GM12864 (cell line): ENCODE results near the gene C10orf143.
"Not testable (repeated sequence)": the region's sequence is repeated elsewhere in the genome, so short reads cannot be mapped to it uniquely, and the experiment has no call there.

Source experiments
- DNase-seq: peaks from one replicate; pipeline ENCODE4 v3.0.0-alpha.2; 2011; ENCODE audit warnings: low read depth
- H3K4me3 ChIP-seq: 2 replicates; pipeline ENCODE4 v1.5.1; 2011; ENCODE audit warnings: mild to moderate bottlenecking, low read depth, low read length, control low read depth
- CTCF ChIP-seq: IDR thresholded peaks from 2 replicates; pipeline ENCODE4 v1.5.1; 2011; ENCODE audit warnings: low read depth, mild to moderate bottlenecking, moderate library complexity, low read length, control low read depth, inconsistent platforms; ENCODE audit errors: missing control alignments

Gene C10orf143

DNA sequence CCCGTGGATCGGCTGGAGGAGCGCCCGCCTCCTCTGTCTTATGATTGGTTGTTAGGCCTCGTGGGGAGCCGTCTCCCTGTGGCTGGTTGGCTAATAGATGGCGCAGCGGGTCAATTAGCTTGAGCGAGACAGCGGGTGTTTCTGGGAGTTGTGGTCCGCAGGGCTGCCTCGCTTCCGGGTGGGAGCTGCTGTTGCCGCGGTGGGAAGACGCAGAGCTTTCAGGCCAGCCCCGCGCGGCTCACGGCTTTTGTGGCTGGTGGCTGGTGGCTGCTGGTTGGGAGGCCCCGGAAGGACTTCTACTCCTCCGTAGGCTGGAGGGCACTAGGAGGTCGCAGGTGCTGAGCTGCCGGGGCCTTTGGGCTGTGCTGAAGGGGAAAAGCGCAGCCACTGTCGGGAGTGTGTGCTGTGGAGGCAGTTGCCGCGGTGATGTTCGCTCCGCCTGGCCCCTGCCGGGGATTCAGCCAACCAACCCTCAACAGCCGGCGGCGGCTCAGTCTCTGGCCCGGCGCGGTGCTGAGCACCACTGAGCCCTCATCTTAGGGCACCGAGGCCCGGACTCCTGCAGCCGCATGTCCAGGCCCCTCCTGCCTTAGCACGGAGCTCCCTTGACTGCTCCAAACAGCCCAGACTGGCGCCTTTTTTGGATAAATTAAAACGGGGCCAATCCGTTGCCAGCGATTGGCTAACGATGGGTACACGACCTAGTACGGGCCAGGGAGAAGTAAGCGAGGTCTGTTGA lies 652 bp upstream of the C10orf143 start:
- peak overlapping the region; percentile 82 for H3K4me3 ChIP-seq
- peak; percentile 94 for DNase-seq
- no peak for TF ChIP-seq CTCF

DNA sequence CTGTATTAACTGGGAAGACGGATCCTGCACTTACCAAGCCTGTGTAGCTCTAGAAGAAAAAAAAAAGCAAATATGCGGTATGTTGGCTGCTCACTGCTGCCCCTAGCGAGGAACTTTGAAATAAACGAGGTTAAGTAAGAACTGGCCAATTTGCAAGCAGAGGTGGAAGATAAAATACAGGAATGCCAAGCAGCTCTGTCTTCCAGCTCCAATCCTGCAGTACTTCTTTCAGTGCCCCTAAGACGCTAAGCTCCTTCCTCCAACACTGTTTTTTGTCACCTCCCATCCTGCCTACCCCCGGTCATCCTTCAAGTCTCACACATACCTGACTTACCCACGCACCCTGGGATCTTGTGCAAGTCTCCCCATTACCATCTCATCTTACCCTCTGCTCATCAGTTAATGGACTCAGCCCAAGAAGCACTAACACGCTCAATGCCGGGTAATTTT lies 809 bp downstream of the C10orf143 start:
- H3K4me3 ChIP-seq: peak overlapping the region; percentile 82
- TF ChIP-seq CTCF: peak; percentile 81
- peak; percentile 53 for DNase-seq

- peak overlapping the region; percentile 82 for H3K4me3 ChIP-seq
- DNase-seq: no peak
- TF ChIP-seq CTCF: no peak
Measured at GRCh38 chr10:130108934-130109604, 1.6 kb downstream of the C10orf143 start.

GRCh38 chr10:130108146-130108545 lies 2.5 kb downstream of the C10orf143 start:
- H3K4me3 ChIP-seq, DNase-seq: not testable (repeated sequence)

DNA sequence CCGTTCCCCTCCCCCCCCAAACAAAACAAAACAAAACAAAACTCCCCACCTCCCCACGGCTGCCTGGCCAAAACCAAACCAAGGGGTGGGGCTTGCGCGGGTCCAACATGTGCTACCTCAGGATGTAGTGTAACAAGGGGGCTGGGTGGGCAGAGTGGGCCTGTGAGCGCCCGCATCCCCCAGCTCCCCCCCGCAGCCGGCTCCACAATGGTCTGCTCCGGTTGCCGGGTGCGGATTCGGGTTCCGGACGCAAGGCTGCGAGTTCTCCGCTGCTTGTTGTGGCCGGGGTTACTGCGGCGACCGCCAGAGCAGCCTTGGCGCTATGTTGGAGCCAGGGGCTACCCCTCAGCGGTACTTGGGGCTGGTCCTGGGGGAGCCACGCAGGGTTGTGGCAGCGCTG lies 4.9 kb downstream of the C10orf143 start:
- no peak for DNase-seq
- H3K4me3 ChIP-seq: no peak overlapping the region
- no peak for TF ChIP-seq CTCF

DNA sequence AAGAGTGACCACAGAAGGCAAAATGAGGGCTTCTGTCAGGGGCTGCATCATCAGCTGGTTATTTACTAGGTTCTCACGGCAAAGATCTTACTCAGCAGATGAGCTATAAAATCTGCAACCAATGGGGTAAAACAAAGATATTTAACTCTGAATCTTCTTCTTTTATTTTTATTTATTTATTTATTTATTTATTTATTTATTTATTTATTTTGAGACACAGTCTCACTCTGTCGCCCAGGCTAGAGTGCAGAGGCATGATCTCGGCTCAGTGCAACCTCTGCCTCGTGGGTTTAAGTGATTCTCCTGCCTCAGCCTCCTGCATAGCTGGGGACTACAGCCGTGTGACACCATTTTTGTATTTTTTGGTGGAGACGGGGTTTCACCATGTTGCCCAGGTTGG lies 11.3 kb downstream of the C10orf143 start:
- no peak for TF ChIP-seq CTCF
- H3K4me3 ChIP-seq: no peak overlapping the region
- DNase-seq: no peak

- not testable (repeated sequence) for H3K4me3 ChIP-seq, DNase-seq
Measured at GRCh38 chr10:130090565-130090964, 20.1 kb downstream of the C10orf143 start.

DNA sequence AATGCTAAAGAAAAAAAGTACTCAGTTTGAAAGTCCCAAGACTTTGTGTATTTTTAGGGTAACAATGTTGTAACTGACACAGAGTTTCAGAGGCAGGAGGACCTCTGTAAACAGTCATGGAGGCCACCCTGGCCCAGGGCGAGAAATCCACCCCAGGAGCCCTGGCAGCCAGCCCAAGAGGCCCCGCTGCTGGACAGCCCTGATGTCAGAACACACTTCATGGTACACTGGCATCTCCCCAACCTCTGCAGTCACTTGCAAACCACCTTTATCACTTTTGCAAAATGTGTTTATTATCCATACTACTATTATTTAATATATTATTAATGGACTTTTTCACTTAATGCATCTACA lies 30.2 kb downstream of the C10orf143 start:
- no peak overlapping the region for H3K4me3 ChIP-seq
- DNase-seq: no peak
- no peak for TF ChIP-seq CTCF
